Liver (tissue), 3 donors: ENCODE measurements around the gene FES.

Experiments used
- CTCF ChIP-seq: fragments of 150-350 bp; IDR thresholded peaks from 2 replicates; pipeline ENCODE4 v1.5.1; 2017; ENCODE audit warnings: improper control_type of control experiment, low read depth, low read length; ENCODE audit not compliant: missing input control
- EGR1 ChIP-seq, 2 donors: IDR thresholded peaks; 2 replicates each; pipeline ENCODE4 v1.6.1; 2016 to 2018; ENCODE audit warnings: antibody characterized with exemption in 2 of 2, low read depth in 2 of 2
- FOXA1 ChIP-seq: IDR thresholded peaks from 2 replicates; pipeline ENCODE4 v1.6.1; 2016; ENCODE audit warnings: antibody characterized with exemption
- GABPA ChIP-seq, 2 donors: IDR thresholded peaks in 1 of 2; conservative IDR thresholded peaks in 1 of 2; 2 replicates each; pipeline ENCODE4 v1.6.1; 2016; ENCODE audit warnings: antibody characterized with exemption in 2 of 2, mild to moderate bottlenecking in 1 of 2, moderate library complexity in 1 of 2
- HNF4G ChIP-seq: IDR thresholded peaks from 2 replicates; pipeline ENCODE4 v1.6.1; 2016; ENCODE audit warnings: antibody characterized with exemption
- JUND ChIP-seq, 2 donors: IDR thresholded peaks; 2 replicates each; pipeline ENCODE4 v1.6.1; 2016; ENCODE audit warnings: antibody characterized with exemption in 2 of 2
- MAX ChIP-seq: IDR thresholded peaks from 2 replicates; pipeline ENCODE4 v1.6.1; 2016; ENCODE audit warnings: antibody characterized with exemption
- NR2F2 ChIP-seq: IDR thresholded peaks from 2 replicates; pipeline ENCODE4 v1.6.1; 2016; ENCODE audit warnings: antibody characterized with exemption
- RAD21 ChIP-seq, 2 donors: IDR thresholded peaks; 2 replicates each; pipeline ENCODE4 v1.6.1; 2016; ENCODE audit warnings: antibody characterized with exemption in 2 of 2, mild to moderate bottlenecking in 2 of 2
- REST ChIP-seq: IDR thresholded peaks from 2 replicates; pipeline ENCODE4 v1.6.1; 2016; ENCODE audit warnings: antibody characterized with exemption, mild to moderate bottlenecking
- YY1 ChIP-seq: IDR thresholded peaks from 2 replicates; pipeline ENCODE4 v1.6.1; 2016; ENCODE audit warnings: antibody characterized with exemption, mild to moderate bottlenecking
- donor health status: healthy.
- donor health status: healthy.

GRCh38 chr15:90911906-90912769, 27.8 kb downstream of the FES start:
- TF ChIP-seq CTCF (no peak), GABPA (IDR thresholded peaks at IDR 0.05 in 1 of 2, conservative IDR thresholded peaks at IDR 0.05 in 1 of 2) (no peak), REST (no peak), YY1 (no peak), MAX (no peak), FOXA1 (no peak), JUND (IDR thresholded peaks at IDR 0.05) (no peak), RAD21 (IDR thresholded peaks at IDR 0.05) (no peak), EGR1 (IDR thresholded peaks at IDR 0.05; ENCODE audit: low read depth in 2 of 2) (no peak), HNF4G (no peak), NR2F2 (no peak)
